NCI-H2196 (cell line): ENCODE results near the gene RRP36.
"Not testable (repeated sequence)": the region's sequence is repeated elsewhere in the genome, so short reads cannot be mapped to it uniquely, and the experiment has no call there.

ENCODE experiments used
- DNase-seq: peaks from one replicate; lab custom pipeline; 2025; ENCODE audit not compliant: unreplicated experiment; lab: John Stamatoyannopoulos, UW

The RRP36 gene, protein sequence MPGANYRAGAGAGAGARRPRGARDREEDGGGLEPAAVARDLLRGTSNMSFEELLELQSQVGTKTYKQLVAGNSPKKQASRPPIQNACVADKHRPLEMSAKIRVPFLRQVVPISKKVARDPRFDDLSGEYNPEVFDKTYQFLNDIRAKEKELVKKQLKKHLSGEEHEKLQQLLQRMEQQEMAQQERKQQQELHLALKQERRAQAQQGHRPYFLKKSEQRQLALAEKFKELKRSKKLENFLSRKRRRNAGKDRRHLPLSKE

DNA sequence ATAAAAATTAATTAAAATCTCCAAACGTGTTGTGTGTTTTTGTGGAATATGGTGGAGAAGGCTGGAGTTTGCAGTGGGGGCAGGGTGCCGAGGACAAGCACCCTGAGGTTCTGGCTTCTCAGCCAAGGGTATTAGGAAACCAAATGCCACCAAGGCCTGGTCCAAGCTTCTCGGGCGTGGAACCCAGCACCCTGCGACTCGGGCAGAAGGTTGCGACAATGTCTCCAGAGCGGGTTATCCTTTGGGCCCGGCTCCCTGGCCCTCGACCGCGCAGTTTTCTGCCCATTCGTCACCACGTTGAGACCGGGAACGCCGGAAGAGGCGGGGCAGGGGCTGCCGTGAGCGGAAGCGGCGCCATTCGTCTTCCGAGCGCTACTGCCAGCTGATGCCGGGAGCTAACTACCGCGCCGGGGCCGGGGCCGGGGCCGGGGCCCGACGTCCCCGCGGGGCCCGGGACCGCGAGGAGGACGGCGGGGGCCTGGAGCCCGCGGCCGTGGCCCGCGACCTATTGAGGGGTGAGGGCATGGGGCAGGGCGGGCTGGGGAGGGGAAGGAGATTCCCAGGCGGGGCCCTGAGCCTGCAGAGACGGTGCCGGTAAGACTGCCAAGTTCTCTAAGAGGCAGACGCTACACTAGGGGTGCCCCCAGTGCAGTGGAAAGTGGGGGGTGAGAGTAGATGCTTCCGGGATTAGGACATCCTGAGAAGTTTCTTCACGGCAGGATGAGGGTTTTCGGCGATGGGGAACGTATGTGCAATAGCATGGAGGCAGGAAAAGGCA lies at the start of gene RRP36:
Gene RRP36 (plus strand): TSS at position 354 of the 778 bp plus-strand sequence. CDS start 32 bp downstream, at position 386.
- peak; percentile 87 for DNase-seq

DNA sequence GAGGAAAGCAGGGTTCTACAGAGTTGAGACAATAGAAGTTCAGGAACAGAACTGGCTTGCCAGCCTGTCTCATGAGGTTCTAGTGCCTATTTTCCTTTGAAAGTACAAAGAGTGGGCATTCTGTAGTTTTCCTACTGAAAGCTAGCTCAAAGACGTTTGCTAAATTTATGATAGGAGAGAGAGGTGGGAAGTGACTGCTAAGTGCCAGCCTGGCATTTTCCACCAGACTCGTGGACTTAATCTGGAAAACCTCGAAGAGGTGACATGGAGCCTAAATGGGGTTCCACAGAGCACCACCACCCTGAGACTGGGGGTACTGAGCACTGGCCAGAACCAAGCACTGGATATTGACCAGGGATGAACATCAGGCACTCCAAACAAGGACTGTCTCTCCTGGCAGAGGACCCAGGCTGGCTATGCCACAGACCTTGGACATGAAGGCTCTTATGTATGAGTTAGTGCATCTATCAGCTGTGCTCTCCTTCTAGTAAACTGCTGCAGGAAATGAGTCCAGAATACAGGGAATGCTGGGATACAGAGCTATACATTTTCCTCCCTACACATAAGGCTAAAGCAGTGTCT lies 49.6 kb upstream of the RRP36 start:
- no peak for DNase-seq

DNA sequence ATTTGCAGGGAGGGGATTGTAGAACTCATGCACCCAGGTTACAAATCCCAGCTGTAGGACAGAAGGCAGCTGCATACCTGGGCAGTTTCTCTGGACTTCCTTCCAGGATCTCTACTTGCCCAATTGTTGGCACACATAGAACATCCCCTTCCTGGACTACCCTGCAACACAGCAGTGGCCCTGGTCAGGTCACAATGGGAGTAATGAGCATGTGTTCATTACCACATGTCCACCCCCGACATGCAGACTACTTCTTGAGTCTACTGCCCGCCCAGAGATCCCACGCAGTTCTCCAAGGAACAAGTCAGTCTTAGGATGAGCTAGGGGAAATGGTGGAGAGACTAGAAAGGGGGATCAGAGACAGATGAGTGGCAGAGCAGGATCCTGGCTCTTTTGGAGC lies 47.5 kb upstream of the RRP36 start:
- DNase-seq: no peak

DNA sequence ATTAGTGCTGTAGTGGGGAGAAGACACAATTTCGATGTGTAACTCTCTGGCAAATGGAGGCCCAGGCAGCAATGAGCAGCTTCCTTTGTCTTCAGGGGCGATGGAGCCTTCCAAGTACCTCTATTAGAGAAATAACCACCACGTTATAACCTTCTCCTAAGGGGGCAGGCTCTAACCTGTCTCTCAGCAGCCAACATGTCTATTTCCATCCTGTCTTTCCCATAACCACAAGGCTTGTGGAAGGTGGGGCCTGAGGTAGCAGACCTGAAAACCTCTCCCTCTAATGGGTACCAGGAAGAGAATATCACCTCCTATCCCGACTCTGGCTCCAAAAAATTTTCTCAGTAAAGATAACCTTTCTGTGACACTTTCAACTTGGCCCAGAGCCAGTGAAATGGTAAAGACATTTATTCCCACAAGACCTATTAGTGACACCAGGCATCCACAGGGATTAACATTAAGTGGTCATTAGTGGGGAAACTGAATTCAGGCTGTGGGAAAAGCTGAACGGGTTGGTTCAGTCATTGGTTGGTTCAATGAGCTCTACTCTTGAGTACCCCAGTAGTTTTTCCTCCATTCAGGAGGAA lies 46.4 kb upstream of the RRP36 start:
- no peak for DNase-seq

DNA sequence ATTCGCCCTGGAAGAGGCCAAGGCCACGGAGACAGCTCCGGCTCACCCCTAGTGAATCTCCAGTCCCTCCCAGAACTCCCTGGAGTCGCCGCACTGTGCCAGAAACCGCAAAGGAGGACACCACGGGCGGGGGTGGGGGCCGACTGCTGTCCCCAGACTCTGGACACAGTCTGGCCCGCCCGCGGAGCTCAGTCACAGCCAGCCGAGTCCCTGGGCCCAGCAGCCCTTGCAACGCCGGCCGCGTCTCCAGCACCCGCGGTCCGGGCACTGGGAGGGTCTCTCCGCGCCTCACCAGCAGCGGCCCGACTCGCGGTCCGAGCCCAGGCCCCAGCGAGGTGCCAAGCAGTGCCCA lies 43.0 kb upstream of the RRP36 start:
- no peak for DNase-seq

DNA sequence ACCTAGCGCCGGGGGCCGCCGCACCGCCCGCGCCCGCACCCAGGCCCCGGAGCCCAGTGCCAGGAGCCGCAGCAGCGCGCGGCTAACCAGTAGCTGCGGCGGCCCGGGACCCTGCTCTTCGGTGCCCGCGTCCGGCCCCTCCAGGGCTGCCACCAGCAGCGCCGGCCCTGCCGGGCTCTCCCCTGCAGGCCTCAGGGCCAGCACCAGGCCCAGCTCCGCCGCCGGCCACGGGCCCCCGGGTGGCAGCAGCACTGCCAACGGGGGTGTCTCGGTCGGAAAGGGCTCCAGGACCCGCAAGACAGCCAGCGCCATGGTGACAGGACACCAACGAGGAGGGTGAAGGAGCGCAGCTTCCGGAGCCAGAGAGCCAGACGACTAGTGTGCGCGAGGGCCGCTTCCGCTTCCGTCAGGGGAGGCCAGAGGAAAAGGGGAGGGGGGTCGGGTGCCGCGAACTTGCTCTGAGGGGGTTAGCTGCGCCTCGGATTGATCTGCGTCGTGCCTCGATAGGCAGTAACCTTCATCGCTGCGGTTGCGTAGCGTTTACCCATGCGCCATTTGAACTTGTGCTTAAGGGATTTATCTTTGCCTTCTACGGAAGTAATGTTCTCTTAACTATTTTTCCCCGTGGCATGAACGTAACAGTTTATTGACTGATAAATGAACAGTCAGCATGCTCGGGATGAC lies 42.4 kb upstream of the RRP36 start, which contains the start of gene PEX6:
Gene PEX6 (minus strand): TSS at position 343 of the 684 bp plus-strand sequence. CDS start 31 bp downstream, at position 312.
- DNase-seq: peak; percentile 88

DNA sequence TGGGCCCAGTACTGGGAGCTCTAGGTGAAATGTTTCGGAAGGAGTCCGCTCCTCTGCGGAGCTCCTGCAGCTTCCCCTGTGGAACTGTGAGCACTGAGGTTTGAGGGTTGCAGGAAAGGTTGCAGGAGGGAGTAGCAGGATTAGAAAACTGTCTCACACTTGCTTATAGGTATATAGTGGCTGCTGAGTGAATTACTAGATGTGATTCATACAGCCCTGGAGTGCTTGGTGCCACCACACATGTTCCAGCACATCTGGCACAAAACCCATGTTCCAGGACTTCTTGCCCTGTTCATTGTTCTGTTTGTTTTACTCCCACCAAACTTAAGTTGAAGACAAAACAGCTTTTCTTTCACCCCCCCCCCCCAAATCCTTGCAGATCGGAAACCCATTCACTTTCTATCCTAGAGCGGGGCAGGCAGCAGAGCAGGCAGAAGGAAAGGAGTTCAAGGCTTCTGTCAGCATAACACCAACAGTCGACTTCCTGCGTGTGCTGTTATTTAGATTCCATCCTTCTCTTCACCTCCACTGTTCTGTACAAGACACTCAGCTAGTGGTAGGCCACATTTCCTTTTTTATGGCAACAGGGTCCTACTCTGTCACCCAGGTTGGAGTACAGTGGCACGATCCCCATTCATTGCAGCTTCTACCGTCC lies 41.8 kb upstream of the RRP36 start:
- peak; percentile 40 for DNase-seq

DNA sequence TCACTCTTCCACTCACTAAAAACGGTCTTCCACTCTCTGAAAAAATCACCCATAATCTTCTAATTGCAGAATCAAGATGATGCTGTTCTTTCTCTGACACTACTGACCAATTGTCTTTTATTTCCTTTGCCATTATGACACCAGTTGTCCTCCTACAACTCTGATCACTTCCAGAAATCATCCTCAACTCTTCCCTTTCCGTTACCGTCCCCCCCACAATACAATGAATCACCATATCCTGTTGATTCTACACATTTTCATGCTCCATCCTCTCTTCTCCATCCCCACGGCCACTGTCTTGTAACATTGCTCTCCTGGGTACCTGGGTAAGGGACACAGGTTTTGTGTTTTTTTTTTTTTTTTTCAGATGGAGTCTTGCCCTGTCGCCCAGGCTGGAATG lies 39.6 kb upstream of the RRP36 start:
- no peak for DNase-seq

DNA sequence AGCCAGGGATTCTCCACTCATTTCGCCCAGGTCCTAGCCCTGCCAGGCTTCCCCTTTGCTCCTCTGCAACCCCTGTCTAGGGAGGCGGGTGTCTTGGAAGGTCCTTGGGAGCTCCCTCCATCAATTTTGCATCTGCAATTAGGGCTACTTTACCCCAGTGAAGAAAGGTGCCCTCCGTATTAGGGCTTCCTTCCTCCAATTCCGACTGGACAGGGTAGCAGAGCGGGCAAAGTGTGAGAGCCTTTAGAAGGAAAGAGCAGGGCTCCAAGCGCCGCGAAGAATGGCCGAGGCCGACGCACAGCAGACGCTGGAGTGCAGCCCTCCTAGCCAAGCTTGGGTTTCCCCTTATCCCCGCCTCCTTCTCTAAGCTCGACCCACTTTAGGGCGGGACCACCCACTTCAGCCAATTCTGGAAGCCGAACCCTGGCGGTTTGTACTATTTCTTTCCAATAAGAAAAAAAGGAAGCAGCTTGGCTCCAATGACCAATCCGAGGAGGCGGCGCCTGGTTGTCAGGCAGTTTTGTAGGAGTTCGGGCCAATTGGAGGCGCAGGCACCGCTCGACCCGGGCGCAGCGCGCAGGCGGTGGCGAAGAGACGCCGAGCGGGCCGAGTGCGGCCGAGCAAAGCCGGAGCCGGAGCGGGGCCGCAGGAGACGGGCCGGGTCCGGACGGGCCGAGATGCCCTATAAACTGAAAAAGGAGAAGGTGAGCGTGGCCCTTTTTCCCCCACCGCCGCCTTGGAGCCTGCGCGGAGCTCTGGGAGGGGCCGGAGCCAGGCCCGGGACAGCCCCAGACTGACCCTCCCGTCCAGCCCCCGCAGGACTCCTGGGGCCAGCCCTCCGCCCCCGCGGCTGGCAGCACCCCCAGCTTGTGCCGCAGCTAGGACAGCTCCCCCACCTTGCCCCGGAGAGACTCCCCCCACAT lies 37.2 kb upstream of the RRP36 start, which contains the start of gene PPP2R5D:
Gene PPP2R5D (plus strand): TSS at position 570 of the 923 bp plus-strand sequence. CDS start 108 bp downstream, at position 678.
- peak; percentile 98 for DNase-seq

DNA sequence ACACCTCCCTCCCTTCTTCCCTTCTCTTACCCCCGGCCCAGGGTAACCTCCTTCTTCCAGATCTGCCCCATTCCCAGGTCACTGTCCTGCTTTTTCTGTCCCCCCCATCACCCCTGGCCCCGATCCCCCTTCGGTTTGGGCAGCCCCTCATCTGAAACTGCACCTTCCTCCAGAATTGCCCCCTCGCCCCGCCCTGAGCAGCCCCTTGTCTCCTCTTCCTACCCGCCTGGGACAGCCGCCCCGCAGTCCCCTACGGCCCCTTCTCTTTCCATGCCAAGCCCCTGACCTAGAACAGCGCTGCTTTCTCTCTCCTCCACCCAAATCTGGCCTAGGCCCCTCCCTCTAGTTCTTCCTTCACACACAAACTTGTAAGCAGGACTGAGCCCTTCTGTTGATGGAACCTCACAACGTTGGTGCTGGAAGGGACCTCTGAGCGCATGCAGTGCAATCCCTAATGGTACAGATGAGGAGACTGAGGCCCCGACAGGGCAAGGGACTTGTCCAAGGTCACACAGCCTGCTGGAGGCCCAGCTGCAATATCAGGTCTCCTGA lies 36.4 kb upstream of the RRP36 start:
- DNase-seq: no peak

DNA sequence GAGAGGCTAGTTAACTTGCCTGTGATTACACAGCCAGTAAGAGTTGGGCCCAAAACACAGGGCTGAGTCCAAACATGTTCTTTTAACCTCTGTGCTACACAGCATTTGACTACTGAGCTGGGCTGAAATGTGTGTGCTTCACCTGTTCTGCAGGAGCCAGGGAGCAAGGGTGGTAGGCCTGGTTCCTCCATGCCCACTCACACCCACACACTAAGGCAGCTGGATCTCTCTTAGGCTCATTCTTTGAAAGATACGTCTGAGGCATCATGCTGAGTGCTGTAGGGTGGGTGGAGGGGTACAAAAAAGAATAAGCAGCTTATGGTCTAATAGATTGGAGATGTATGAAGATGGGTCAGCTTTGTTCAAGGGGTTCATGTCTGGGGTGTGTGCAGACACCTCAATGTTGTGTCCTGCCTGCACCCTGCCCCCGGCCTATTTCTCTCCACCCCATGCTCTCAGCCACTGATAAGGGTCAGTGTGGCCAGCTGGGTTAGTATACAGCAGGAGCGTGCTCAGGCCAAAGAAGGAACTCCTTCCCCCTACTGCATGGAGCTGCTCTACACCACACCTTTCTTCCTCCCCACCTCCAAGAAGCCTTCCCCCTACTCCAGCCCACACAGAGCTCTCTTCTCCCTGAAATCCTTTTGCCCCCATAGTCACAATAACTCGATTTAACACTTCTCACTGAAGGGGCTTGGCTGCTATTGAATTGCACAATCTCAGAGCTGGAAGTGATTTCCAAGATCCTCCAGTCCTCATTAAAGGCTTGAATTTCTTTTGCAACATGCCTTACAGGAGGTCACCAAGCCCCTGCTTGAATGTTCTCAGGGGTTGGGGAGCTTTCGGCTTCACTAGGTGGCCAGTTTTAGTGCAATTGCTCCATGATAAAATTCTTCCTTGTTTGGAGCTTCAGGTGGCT lies 33.6 kb upstream of the RRP36 start:
- no peak for DNase-seq

DNA sequence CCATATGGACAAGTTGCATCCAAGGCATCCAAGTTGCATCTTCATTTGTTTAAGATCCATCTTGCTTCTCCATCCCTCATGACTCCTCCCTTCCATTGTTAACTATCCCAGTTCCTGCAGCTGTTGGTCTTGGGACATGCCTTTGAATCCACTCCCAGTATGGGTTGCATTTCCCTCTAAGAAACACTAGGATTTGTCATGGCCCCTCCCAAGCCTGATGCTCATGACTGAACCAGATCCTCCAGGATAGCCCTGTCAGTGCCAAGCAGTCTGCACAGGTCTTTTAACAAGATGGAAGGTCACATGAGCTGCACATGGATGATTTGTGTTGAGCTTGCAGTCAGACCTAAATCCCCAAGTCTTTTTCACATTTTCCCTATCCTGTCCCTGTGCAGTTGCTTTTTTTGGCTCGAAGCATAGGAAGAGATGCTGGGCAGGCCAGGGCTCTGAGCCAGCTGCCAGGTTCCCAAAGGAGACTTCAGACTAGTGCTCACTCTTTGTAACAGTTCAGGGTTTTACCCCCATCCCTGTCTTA lies 32.9 kb upstream of the RRP36 start:
- DNase-seq: no peak

DNA sequence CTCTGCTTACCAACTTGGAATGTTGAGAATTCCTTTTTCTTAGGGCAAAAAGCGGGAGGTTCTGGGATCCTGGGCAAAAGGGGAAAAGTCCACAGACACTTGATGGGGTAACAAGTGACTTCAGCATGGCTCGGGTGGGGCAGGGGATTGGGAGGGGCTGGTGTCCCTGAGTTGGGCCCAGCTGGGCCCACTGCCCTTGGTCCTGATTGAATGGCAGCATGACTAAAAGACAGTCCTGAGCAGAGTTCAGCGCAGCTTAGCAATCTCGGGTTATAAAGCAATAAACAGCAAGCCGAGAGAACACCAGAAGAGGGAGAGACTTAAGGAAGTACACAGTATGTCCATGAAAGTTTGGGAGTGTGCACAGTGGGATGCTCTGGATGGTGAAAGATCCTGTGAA lies 31.5 kb upstream of the RRP36 start:
- no peak for DNase-seq

DNA sequence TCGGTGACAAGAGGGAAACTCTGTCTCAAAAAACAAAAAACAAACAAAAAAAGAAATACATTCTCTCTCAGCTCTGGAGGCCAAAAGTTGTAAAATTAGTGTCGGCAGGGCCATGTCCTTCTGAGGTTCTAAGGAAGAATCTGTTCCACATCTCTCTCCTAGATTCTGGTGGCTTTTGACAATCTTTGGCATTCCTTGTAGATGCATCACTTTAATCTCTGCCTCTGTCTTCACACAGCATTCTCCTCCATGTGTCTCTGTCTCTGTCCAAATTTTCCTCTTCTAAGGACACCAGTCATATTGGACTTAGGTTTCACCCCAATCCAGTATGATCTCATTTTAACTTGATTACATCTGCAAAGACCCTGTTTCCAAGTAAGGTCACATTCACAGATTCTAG lies 28.0 kb upstream of the RRP36 start:
- DNase-seq: no peak

DNA sequence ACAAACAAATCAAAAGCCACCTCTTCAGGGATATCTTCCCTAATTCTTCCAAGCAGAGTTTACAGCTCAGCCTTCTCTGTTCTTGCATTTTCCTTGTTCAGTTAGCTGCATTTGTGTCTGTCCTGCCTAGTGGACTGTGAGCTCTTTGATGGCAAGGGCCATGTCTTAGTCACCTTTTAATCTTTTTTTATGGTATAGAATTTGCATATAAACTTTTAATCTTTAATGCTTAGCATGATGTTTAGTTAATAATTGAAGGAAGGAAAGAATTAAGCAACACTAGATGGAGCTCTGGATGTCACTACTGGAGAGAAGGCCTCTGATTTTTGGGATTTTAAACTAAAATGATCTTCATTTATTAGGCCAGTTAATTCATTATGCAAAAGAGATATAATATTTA lies 24.9 kb upstream of the RRP36 start:
- no peak for DNase-seq

DNA sequence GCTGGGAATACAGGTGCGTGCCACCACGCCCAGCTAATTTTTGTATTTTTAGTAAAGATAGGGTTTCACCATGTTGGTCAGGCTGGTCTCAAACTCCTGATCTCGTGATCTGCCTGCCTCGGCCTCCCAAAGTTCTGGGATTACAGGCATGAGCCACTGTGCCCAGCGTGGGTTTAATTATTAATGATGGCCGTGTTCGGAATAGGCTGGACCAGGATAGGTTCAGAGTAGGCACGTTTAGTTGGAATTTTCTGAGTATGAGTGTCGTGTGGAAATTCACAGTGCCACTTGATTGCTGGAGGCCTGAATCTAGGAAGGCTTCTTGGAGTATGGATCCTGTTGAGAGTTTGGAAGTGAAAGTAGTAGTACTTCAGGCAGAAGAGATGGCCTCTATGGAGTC lies 23.2 kb upstream of the RRP36 start:
- DNase-seq: not testable (repeated sequence)

DNA sequence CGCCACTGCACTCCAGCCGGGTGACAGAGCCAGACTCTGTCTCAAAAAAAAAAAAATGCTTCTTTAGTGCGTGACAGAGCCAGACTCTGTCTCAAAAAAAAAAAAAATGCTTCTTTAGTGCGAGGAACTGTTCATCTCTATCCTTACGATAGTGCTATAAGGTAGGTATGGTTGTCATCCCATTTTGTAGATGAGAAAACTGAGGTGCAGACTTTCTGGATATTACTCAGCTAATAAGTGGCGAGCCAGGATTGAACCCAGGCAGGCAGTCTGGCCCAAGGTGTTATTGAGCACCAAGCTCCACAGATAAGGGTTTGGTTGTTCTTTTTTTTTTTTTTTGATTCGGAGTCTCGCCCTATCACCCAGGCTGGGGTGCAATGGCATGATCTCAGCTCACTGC lies 19.6 kb upstream of the RRP36 start:
- DNase-seq: no peak

DNA sequence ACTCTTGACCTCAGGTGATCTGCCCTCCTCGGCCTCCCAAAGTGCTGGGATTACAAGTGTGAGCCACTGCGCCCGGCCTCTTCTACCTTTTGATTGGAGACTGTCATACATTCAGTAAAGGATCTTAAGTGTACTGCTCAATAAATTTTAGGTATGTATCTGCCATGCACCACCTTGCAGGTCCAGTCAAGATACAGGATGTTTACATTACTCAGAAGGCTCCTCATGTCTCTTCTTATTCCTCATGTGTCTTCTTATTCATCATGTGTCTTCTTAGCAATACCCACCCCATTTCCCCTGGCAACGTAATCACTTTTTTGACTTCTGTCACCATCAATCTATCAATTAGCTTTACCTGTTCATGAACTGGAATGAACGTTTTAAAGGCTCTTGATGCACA lies 15.6 kb upstream of the RRP36 start:
- no peak for DNase-seq
